GM23248 (cell line): ENCODE data around the gene TBC1D22A.

ENCODE experiments used
- EZH2 ChIP-seq: fragments of 200-600 bp; sonication (generic); IDR thresholded peaks from 2 replicates; pipeline ENCODE4 v1.6.1; 2018; ENCODE audit warnings: antibody characterized with exemption, mild to moderate bottlenecking; ENCODE audit not compliant: insufficient read depth, poor library complexity, severe bottlenecking
- EZH2phosphoT487 ChIP-seq: fragments of 200-600 bp; sonication (generic); IDR thresholded peaks from 2 replicates; pipeline ENCODE4 v1.6.1; 2018; ENCODE audit warnings: antibody characterized with exemption, moderate library complexity, mild to moderate bottlenecking, low read depth; ENCODE audit not compliant: insufficient read depth

GRCh38 chr22:47201996-47202818 is 439.8 kb downstream of the TBC1D22A start:
- TF ChIP-seq EZH2phosphoT487 (no peak), EZH2 (no peak)
